Measurements from ENCODE around the gene DCP1B. TPM values are rescaled to one million over a fixed set of nuclear protein-coding genes. Genes with fewer than 3 reads are reported as not detected.

Gene DCP1B
- 11.4 TPM for polyA plus RNA-seq (2012; ENCODE audit: insufficient read length, low read depth)

DNA sequence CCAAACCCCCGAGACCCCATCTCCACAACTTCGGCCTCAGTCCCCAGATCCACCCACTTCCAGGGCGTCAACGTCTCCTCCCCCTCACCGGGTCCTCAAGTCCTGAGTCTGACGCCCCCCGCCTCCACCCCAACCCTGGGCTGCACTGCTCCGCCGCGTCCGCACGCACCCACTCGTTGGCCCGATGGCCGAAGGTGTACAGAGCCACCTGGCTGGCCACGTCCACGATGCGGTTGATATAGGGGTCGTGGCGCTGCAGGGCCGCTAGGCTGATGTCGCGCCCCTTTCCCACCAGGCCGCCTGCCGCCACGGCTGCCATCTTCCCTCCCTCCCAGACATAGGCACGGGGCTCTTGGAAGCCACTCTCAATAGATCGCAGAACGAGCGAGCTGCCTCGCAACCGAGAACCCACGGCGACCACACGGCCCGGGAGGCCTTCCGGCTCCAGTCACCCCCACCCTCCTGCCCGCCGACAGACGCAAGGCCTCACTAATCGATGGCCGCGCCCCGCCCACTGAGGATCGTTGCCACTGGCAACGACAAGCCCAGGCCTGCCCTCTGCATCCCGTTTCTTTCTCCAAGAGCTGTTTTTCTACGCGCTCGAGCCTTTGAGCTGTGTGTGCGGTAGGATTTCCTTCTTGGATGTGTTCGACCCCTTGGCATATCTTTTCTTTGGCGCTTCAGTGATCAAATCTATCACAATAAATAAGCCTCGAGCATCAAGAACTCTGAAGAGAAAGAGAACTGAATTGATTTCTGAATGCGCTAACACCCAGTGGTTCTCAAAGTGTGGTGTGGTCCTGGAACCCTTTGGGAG lies at the start of gene DCP1B:
Gene DCP1B (minus strand): TSS at position 345 of the 817 bp plus-strand sequence. CDS start 26 bp downstream, at position 319.
- TF ChIP-seq SIN3A (IDR thresholded peaks at IDR 0.05; ENCODE audit: borderline replicate concordance, insufficient read depth, low read length) = peak; percentile 14; the same call in 1 of the 2 replicates
- TF ChIP-seq POLR2AphosphoS5 (IDR thresholded peaks at IDR 0.05; ENCODE audit: low read depth, low read length) = peak; percentile 64
- TF ChIP-seq, protein P1, sequence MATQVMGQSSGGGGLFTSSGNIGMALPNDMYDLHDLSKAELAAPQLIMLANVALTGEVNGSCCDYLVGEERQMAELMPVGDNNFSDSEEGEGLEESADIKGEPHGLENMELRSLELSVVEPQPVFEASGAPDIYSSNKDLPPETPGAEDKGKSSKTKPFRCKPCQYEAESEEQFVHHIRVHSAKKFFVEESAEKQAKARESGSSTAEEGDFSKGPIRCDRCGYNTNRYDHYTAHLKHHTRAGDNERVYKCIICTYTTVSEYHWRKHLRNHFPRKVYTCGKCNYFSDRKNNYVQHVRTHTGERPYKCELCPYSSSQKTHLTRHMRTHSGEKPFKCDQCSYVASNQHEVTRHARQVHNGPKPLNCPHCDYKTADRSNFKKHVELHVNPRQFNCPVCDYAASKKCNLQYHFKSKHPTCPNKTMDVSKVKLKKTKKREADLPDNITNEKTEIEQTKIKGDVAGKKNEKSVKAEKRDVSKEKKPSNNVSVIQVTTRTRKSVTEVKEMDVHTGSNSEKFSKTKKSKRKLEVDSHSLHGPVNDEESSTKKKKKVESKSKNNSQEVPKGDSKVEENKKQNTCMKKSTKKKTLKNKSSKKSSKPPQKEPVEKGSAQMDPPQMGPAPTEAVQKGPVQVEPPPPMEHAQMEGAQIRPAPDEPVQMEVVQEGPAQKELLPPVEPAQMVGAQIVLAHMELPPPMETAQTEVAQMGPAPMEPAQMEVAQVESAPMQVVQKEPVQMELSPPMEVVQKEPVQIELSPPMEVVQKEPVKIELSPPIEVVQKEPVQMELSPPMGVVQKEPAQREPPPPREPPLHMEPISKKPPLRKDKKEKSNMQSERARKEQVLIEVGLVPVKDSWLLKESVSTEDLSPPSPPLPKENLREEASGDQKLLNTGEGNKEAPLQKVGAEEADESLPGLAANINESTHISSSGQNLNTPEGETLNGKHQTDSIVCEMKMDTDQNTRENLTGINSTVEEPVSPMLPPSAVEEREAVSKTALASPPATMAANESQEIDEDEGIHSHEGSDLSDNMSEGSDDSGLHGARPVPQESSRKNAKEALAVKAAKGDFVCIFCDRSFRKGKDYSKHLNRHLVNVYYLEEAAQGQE (IDR thresholded peaks at IDR 0.05; ENCODE audit: insufficient read depth in 1 of 2, low read depth in 2 of 2, low read length in 2 of 2) = peak in 1 of 2 experiments; percentile 30; a peak in 1 of 4 replicates
- peak; percentile 96 for TF ChIP-seq FOXP2 (optimal IDR thresholded peaks at IDR 0.05; ENCODE audit: borderline replicate concordance, extremely low read depth, extremely low read length, insufficient read depth)
- TF ChIP-seq TAF1 (IDR thresholded peaks at IDR 0.05; ENCODE audit: borderline replicate concordance, insufficient read depth, low read length) = peak; percentile 65; the same call in 1 of the 2 replicates

DNA sequence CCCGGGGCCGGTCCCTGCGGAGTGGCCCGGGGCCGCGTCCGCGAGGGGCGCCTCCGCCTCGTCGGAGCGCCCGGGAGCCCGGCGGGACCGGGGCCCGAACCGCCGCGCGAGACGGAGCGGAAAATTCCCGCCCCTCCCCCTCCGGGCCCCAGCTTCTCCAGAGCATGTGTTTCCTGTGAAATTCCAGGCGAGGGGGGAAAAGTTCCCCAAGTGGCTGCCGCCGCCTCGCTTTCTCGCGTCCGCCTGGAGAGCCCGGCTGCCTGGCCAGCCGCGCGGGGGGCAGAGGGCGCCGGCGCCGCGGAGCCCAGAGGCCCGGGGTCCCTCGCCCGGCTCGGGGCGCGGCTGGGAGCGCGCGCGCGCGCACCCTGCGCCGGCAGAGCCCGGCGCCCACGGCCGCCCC lies 49.4 kb upstream of the DCP1B start:
- TF ChIP-seq TAF1 (IDR thresholded peaks at IDR 0.05; ENCODE audit: borderline replicate concordance, insufficient read depth, low read length) (no peak), POLR2AphosphoS5 (IDR thresholded peaks at IDR 0.05; ENCODE audit: low read depth, low read length) (no peak), FOXP2 (optimal IDR thresholded peaks at IDR 0.05; ENCODE audit: borderline replicate concordance, extremely low read depth, extremely low read length, insufficient read depth) (no peak), SIN3A (IDR thresholded peaks at IDR 0.05; ENCODE audit: borderline replicate concordance, insufficient read depth, low read length) (no peak)
- TF ChIP-seq, protein P1 (IDR thresholded peaks at IDR 0.05; ENCODE audit: insufficient read depth in 1 of 2, low read depth in 2 of 2, low read length in 2 of 2) = no peak

DNA sequence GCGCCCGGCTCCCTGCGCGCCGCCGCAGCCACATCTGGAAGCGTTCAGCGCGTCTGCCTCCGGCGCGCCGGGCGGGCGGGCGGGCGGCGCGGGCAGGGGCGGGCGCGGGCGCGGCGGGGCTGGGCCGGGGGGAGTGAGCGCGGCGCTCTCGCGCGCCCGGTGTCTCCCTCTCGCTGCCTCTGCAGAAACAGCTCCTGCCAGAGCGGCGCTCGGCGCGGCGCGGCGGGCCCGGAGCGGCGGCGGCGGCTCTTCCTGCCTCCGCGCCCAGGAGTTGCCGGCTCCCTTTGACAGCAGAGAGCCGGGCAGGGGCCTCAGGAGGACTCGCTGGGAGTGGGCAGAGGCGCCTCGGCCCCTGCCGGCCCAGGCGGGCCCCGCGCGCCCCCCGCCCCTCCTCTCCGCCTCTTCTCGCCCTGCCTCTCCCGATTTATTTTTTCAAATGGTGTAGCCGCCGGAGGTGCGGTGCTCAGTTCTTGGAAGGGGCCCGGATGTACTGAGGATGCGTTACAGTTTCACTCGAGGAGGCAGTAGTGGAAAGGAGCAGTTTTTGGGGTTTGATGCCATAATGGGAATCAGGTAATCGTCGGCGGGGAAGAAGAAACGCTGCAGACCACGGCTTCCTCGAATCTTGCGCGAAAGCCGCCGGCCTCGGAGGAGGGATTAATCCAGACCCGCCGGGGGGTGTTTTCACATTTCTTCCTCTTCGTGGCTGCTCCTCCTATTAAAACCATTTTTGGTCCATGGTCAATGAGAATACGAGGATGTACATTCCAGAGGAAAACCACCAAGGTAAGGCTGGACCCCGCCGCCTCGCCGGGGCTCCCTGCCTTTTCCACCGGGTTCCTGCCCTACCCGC lies 48.8 kb upstream of the DCP1B start, which contains the start of gene CACNA1C:
Gene CACNA1C (plus strand): TSS at position 162 of the 853 bp plus-strand sequence. CDS start 576 bp downstream, at position 738.
- TF ChIP-seq, protein P1 (IDR thresholded peaks at IDR 0.05; ENCODE audit: insufficient read depth in 1 of 2, low read depth in 2 of 2, low read length in 2 of 2) = no peak
- TF ChIP-seq SIN3A (IDR thresholded peaks at IDR 0.05; ENCODE audit: borderline replicate concordance, insufficient read depth, low read length) (no peak), TAF1 (IDR thresholded peaks at IDR 0.05; ENCODE audit: borderline replicate concordance, insufficient read depth, low read length) (no peak), POLR2AphosphoS5 (IDR thresholded peaks at IDR 0.05; ENCODE audit: low read depth, low read length) (no peak), FOXP2 (optimal IDR thresholded peaks at IDR 0.05; ENCODE audit: borderline replicate concordance, extremely low read depth, extremely low read length, insufficient read depth) (no peak)

DNA sequence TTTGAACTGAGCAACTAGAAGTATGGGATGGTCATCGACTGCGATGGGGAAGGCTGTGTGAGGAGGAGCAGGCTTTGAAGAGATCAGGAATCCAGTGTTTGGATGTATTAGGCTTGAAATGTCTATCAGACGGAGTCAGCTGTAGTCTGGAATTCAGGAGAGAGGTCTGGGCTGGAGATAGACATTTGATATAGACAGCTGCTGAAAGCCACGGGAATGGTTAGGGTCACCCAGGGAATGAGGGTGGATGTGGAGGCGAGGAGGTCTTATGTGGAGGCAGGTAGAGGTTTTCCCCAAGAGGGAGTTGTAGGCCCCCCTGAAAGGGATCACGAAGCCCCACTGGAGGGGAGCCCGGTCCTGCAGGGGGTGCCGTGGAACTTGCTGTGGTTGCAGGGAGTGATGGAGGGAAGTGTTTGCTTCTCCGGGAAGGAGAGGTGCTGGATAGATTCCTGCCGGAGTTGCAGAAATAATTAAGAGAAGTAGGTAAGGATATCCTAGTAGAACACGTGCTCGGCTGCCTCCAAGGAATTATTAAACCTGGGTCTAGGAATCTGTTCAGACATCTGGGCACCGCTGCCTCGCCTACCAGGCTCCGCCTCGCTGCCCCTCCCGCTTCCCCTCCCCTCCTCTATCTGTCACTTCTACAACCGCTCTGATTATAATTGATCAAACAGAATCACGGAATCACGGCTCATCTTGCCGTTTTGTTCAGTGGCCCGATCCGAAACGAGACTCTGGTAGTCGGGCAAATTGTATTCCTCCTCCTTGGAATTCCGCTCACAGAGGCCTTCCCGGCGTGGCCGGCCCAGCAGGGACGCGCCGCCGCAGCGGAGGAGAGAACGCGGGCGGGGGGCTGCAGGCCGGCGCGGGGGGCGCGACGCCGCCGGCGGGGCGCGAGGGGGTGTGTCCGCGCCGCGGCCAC lies 47.7 kb upstream of the DCP1B start:
- TF ChIP-seq POLR2AphosphoS5 (IDR thresholded peaks at IDR 0.05; ENCODE audit: low read depth, low read length) (no peak), FOXP2 (optimal IDR thresholded peaks at IDR 0.05; ENCODE audit: borderline replicate concordance, extremely low read depth, extremely low read length, insufficient read depth) (no peak)
- TF ChIP-seq, protein P1 (IDR thresholded peaks at IDR 0.05; ENCODE audit: insufficient read depth in 1 of 2, low read depth in 2 of 2, low read length in 2 of 2) = no peak

Measured in PFSK-1 (cell line).